WERI-Rb-1 (cell line): ENCODE results near the gene MFSD2A.
"Not testable (repeated sequence)": the region's sequence is repeated elsewhere in the genome, so short reads cannot be mapped to it uniquely, and the experiment has no call there.

Source experiments
- DNase-seq: peaks from one replicate; pipeline ENCODE4 v3.0.0-alpha.2; 2020
- H3K27ac ChIP-seq: fragments of 250-450 bp; sonication (Bioruptor Pico); 2 replicates; pipeline ENCODE4 v1.5.1; 2020; ENCODE audit warnings: mild to moderate bottlenecking, moderate library complexity
- H3K27me3 ChIP-seq: fragments of 250-450 bp; sonication (Bioruptor Pico); 2 replicates; pipeline ENCODE4 v1.5.1; 2021; ENCODE audit warnings: mild to moderate bottlenecking, low read depth, moderate library complexity; ENCODE audit not compliant: insufficient read depth, severe bottlenecking
- H3K36me3 ChIP-seq: fragments of 250-450 bp; sonication (Bioruptor Pico); 2 replicates; pipeline ENCODE4 v1.5.1; 2020; ENCODE audit warnings: mild to moderate bottlenecking, moderate library complexity
- H3K4me3 ChIP-seq: 2 replicates; pipeline ENCODE4 v1.5.1; 2011; ENCODE audit warnings: low read depth, mild to moderate bottlenecking, control low read depth, low read length
- H3K9me3 ChIP-seq: fragments of 250-450 bp; sonication (Bioruptor Pico); 2 replicates; pipeline ENCODE4 v1.5.1; 2021; ENCODE audit warnings: mild to moderate bottlenecking, moderate library complexity; ENCODE audit not compliant: severe bottlenecking
- CTCF ChIP-seq: IDR thresholded peaks from 2 replicates; pipeline ENCODE4 v1.5.1; 2011; ENCODE audit warnings: low read depth, mild to moderate bottlenecking, control low read depth, inconsistent platforms, low read length

MFSD2A gene

GRCh38 chr1:39959651-39960333, 4.8 kb downstream of the MFSD2A start:
- H3K36me3 ChIP-seq = peaks cover 6% of the 10 kb centered on the region; the same call in 1 of the 2 replicates
- H3K27me3 ChIP-seq = no peaks in the 10 kb centered on the region
- H3K9me3 ChIP-seq = no peaks in the 10 kb centered on the region
- H3K4me3 ChIP-seq = no peak overlapping the region
- no peak overlapping the region for H3K27ac ChIP-seq
- no peak for TF ChIP-seq CTCF
- no peak for DNase-seq

GRCh38 chr1:39960431-39960958, 5.5 kb downstream of the MFSD2A start:
- H3K4me3 ChIP-seq = no peak overlapping the region

GRCh38 chr1:39962450-39962825, 7.5 kb downstream of the MFSD2A start:
- DNase-seq = no peak
- peaks cover 5% of the 10 kb centered on the region; the same call in 1 of the 2 replicates for H3K36me3 ChIP-seq
- no peak for TF ChIP-seq CTCF

More at GRCh38 chr1:39960431-39960958, 5.5 kb downstream of the MFSD2A start:
- Histone ChIP-seq H3K27me3 (no peaks in the 10 kb centered on the region), H3K27ac (no peak overlapping the region), H3K36me3 (peaks cover 6% of the 10 kb centered on the region; the same call in 1 of the 2 replicates), H3K9me3 (no peaks in the 10 kb centered on the region)
- no peak for TF ChIP-seq CTCF
- DNase-seq = no peak

GRCh38 chr1:39962964-39963363, 8.0 kb downstream of the MFSD2A start:
- H3K4me3 ChIP-seq, H3K9me3 ChIP-seq, H3K36me3 ChIP-seq, DNase-seq, H3K27ac ChIP-seq, H3K27me3 ChIP-seq: not testable (repeated sequence)

More at GRCh38 chr1:39962450-39962825, 7.5 kb downstream of the MFSD2A start:
- Histone ChIP-seq H3K4me3 (no peak overlapping the region), H3K27ac (no peak overlapping the region), H3K9me3 (no peaks in the 10 kb centered on the region), H3K27me3 (no peaks in the 10 kb centered on the region)

DNA sequence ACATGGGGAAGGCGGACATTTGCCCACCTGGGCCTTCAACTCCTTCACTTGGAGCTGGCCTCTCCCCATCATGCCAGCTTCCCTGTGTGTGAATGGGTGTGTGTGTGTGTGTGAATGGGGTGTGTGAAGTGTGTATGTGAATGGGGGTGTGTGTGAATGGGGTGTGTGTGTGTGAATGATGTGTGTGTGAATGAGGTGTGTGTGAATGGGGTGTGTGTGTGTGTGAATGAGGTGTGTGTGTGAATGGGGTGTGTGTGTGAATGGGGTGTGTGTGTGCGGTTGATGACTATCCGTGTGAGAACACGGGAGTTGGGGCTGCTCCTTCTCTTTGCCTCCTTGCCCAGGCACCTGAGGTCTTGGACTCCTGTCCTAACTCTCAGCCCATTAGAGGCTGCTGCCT, 9.6 kb downstream of the MFSD2A start:
- DNase-seq = no peak
- Histone ChIP-seq H3K9me3 (no peaks in the 10 kb centered on the region), H3K27ac (no peak overlapping the region), H3K4me3 (no peak overlapping the region), H3K36me3 (no peaks in the 10 kb centered on the region; the same call in 1 of the 2 replicates), H3K27me3 (no peaks in the 10 kb centered on the region)
- no peak for TF ChIP-seq CTCF

DNA sequence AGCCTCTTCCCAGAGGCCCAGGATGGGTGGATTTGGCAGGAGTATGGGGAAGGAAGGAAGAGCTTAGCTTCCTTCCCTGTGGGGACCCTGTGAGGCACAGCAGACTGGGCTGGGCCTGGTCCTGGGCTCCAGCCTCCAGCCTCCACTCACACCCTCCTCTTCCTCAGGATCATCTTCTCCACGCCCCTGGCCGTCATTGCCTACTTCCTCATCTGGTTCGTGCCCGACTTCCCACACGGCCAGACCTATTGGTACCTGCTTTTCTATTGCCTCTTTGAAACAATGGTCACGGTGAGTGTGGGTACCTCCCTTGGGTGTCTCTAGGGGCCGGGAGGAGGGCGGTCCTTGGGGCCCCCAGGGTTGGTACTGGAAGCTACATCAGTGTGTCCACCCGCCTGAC, 10.1 kb downstream of the MFSD2A start:
- H3K27ac ChIP-seq = no peak overlapping the region
- no peak overlapping the region for H3K4me3 ChIP-seq
- no peak for TF ChIP-seq CTCF
- H3K36me3 ChIP-seq = no peaks in the 10 kb centered on the region; the same call in 1 of the 2 replicates
- H3K9me3 ChIP-seq = no peaks in the 10 kb centered on the region
- no peak for DNase-seq
- no peaks in the 10 kb centered on the region for H3K27me3 ChIP-seq
